Measurements from ENCODE around the gene ADAMTS18.

DNA sequence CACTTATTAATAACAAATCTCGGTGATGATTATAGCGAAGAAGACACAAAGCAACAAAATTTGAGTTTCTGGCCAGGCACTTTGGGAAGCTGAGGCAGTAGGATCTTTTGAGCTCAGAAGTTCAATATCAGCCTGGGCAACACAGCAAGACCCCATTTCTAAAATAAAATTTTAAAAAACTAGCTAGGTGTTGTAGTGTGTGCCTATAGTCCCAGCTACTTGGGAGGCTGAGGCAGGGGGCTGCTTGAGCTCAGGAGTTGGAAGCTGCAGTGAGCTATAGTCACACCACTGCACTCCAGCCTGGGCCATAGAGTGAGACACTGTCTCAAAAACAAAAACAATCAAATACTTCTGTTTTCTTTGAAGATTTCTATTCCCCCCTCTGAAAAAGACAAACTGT is 130.7 kb downstream of the ADAMTS18 start:
- TF ChIP-seq, protein P1, sequence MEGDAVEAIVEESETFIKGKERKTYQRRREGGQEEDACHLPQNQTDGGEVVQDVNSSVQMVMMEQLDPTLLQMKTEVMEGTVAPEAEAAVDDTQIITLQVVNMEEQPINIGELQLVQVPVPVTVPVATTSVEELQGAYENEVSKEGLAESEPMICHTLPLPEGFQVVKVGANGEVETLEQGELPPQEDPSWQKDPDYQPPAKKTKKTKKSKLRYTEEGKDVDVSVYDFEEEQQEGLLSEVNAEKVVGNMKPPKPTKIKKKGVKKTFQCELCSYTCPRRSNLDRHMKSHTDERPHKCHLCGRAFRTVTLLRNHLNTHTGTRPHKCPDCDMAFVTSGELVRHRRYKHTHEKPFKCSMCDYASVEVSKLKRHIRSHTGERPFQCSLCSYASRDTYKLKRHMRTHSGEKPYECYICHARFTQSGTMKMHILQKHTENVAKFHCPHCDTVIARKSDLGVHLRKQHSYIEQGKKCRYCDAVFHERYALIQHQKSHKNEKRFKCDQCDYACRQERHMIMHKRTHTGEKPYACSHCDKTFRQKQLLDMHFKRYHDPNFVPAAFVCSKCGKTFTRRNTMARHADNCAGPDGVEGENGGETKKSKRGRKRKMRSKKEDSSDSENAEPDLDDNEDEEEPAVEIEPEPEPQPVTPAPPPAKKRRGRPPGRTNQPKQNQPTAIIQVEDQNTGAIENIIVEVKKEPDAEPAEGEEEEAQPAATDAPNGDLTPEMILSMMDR (IDR thresholded peaks at IDR 0.05) = no peak
- no peak for TF ChIP-seq POLR2A (IDR thresholded peaks at IDR 0.05)
